AG10803 (cell line): ENCODE results near the gene PDGFRB.

Experiments
- DNase-seq: peaks from one replicate; pipeline ENCODE4 v3.0.0; 2010; ENCODE audit warnings: low read depth
- H3K4me3 ChIP-seq: 2 replicates; pipeline ENCODE4 v1.5.1; 2011; ENCODE audit warnings: mild to moderate bottlenecking, low read length, control low read depth
- CTCF ChIP-seq: conservative IDR thresholded peaks from 2 replicates; pipeline ENCODE4 v1.5.1; 2011; ENCODE audit warnings: mild to moderate bottlenecking, low read length, control low read depth, inconsistent platforms

Gene PDGFRB

GRCh38 chr5:150178262-150178661 lies 22.6 kb upstream of the PDGFRB start:
- no peak overlapping the region for H3K4me3 ChIP-seq
- no peak for TF ChIP-seq CTCF
- DNase-seq = no peak

- H3K4me3 ChIP-seq = no peak overlapping the region
- TF ChIP-seq CTCF = no peak
- no peak for DNase-seq
These were observed 22.1 kb upstream of the PDGFRB start for GRCh38 chr5:150177721-150178120.

DNA sequence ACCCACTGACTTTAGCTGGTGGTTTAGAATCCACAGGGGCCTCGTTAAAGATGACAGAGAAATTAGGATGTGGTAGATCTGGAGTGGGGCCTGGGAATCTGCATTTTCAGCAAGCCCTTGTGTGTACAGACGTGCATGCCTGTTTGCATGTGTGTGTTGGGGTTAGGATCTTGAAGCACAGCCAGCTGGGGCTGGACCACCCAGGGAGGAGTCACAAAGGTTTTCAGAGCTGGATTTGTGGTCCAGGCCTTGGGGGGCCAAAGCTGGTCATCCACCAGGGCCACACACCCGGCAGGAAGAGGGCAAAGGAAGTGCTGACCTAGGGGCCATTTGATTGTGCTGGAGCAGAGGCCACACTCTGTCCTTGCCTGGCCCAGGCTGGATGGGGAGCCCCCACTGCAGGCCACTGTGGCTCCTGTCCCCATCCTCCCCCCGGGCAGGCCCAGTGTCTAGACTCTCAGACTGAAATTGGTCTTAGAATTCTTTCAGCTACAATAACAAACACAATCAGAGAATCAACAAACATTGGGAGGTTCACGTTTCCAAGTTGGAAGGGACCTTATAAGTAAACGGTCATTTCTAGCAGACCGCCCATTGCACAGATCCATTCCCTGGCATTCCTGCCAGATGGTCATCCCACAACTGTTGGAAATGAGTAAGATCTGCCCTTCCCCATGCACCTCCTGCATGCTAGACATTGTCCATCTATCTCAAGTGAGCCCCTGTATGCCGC lies 21.3 kb upstream of the PDGFRB start:
- no peak for DNase-seq
- no peak overlapping the region for H3K4me3 ChIP-seq
- no peak for TF ChIP-seq CTCF

DNA sequence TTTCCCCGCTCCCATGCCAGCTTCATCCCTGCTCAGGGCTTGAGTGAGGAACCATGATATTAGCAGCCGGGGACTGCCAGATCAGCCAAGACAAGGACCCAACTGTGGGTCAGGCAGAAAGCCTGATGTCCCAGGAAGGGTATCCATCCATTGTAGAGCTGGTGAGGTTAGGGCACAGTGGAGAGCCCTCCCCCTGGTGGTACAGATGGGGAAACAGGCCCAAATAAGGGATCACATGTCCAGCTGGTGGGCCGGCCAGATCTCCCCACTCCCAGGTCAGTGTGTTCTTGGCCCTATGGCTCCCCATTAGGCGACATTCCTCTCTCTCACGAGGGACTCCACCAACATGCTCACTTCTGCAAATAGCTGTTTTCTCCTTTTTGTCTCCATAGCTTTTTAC lies 19.9 kb upstream of the PDGFRB start:
- peak; percentile 59 for TF ChIP-seq CTCF
- H3K4me3 ChIP-seq = no peak overlapping the region
- no peak for DNase-seq

DNA sequence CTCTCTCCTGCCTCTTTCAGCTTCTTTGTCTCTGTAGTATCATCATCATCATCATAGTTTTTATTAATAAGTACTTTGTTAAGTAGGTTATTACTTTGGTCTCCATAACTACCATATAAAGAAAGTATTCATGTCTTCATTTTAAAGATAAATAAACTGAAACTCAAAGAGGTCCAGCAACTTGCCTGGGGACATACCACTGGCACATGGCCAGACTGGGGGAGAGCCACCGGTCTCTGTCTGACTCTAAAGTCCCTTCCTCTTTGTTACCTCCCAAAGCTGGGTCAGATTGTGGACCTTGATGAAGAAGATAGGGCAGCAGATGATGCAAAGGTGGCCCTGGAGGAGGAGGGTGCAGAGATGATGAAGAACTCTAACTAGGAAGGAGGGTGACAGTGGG lies 19.4 kb upstream of the PDGFRB start:
- no peak overlapping the region for H3K4me3 ChIP-seq
- TF ChIP-seq CTCF = no peak
- no peak for DNase-seq

DNA sequence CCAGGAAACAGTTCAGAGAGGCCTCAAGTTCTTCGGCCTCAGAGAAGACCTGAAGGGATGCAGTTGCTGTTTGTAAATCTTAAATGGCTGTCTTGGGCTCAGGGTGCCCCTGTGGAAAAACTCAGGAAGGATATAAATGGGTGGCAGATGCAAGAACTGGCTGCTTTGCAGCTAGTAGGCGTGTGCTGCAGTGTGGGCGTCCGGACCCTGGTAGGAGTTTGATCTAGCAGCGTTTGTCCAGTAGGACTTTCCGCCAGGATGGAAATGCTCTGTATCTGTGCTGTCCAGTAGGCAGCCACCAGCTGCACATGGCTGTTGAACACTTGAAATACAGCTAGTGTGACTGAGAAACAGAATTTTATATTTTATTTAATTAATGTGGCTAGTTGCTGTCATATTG lies 18.6 kb upstream of the PDGFRB start:
- no peak overlapping the region for H3K4me3 ChIP-seq
- TF ChIP-seq CTCF = no peak
- DNase-seq = no peak

- no peak for TF ChIP-seq CTCF
- no peak for DNase-seq
- H3K4me3 ChIP-seq = no peak overlapping the region
These were observed 17.5 kb upstream of the PDGFRB start for GRCh38 chr5:150173161-150173560.
